Spinal cord (tissue), 10 donors: ENCODE measurements around the gene SH3GL3. TPM values are rescaled to one million over a fixed set of nuclear protein-coding genes. Genes with fewer than 3 reads are reported as not detected.
A peak's percentile ranks its signal among the peaks of the same experiment; 100 is the strongest.

ENCODE experiments used
- DNase-seq, 6 donors: peaks; one replicate each; pipeline versions ENCODE4 v3.0.0 to v3.0.0-alpha.2; 2013 to 2015; ENCODE audit warnings: low spot score in 6 of 6, low read depth in 4 of 6
- H3K27ac ChIP-seq: one replicate; pipeline ENCODE4 v1.5.1; 2013; ENCODE audit warnings: low read depth, low read length, control low read depth
- H3K27me3 ChIP-seq: one replicate; pipeline ENCODE4 v1.6.1; 2013; ENCODE audit warnings: low read length; ENCODE audit not compliant: control insufficient read depth, insufficient read depth
- H3K36me3 ChIP-seq: one replicate; pipeline ENCODE4 v1.6.1; 2013; ENCODE audit warnings: low read length; ENCODE audit not compliant: control insufficient read depth, insufficient read depth
- H3K4me1 ChIP-seq: one replicate; pipeline ENCODE4 v1.6.1; 2013; ENCODE audit warnings: low read length; ENCODE audit not compliant: control insufficient read depth, insufficient read depth
- H3K4me3 ChIP-seq: one replicate; pipeline ENCODE4 v1.5.1; 2013; ENCODE audit warnings: low read depth, low read length, control low read depth
- H3K9me3 ChIP-seq: one replicate; pipeline ENCODE4 v1.6.1; 2013; ENCODE audit warnings: low read length; ENCODE audit not compliant: control insufficient read depth, insufficient read depth
- WGBS: methylation state at CpG from one replicate; pipeline ENCODE4 v1.1.5; 2013; ENCODE audit warnings: missing lambda C conversion rate; ENCODE audit not compliant: insufficient coverage; 5-methylcytosine and 5-hydroxymethylcytosine counted together
- polyA plus RNA-seq, 2 donors: library from polyadenylated mRNA; unstranded; fragments of 120-200 nt; gene quantifications; one replicate each; pipeline ENCODE4 v1.2.1, GENCODE V29; 2013; ENCODE audit not compliant: insufficient read length in 2 of 2
- total RNA-seq, 2 donors: library from RNA; depleted of rRNA in 1 of 2; stranded (reverse); fragments of 120-200 nt in 1 of 2; fragments of >200 nt in 1 of 2; gene quantifications; one replicate each; pipeline versions ENCODE4 v1.2.3 to v1.2.4, GENCODE V29; 2013 to 2014
- donor health status: healthy.

The SH3GL3 gene
- total and polyA plus RNA-seq, 4 donors, result 46.6 to 105 (median 89.5) TPM

DNA sequence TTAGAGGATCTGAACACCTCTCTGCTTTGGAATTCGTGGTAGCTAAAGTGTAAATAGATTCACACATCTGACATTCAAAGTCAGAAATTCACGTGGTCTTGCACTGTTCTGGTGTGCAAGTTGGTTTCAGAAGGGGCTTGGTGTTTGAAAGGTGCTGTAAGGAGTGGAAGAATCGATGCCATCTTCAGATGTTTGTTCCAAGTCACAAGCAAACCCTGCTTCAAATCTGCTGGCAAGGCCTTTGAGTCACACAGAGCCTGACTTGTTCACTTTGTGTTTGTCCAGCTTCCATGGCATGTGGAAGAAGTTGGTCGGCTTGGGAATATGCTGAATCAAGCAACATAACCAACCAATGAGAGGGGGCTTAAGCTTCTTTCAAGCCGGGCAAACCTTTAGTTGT, 44.3 kb downstream of the SH3GL3 start:
- Histone ChIP-seq H3K27ac (no peak overlapping the region), H3K36me3 (no peaks in the 10 kb centered on the region), H3K4me3 (no peak overlapping the region), H3K9me3 (no peaks in the 10 kb centered on the region), H3K27me3 (no peaks in the 10 kb centered on the region), H3K4me1 (no peaks in the 10 kb centered on the region)
- no peak for DNase-seq
- 100% methylated on average over 1 of the region's 5 CpGs for WGBS

DNA sequence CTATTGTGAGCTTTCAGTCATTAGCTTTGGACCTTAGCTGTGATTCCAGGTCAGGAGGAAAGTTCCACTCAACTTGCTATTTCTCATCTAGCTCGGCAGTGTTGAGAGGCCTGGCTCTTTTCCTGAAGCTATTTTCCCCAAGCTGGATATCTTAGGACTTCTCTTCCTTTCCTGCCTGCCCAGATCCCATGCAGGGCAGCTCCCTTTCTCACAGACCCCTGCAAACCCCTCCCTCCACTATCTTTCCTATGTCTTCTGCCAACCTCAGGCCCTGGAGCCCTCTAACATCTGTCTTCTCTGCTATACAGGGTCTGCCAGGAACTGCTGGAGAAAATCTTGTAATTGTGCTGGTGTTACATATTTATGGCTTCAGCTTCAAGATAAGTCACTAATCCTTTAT, 49.6 kb downstream of the SH3GL3 start:
- no peak for DNase-seq
- Histone ChIP-seq H3K4me3 (no peak overlapping the region), H3K27me3 (no peaks in the 10 kb centered on the region), H3K27ac (no peak overlapping the region), H3K36me3 (no peaks in the 10 kb centered on the region), H3K4me1 (no peaks in the 10 kb centered on the region), H3K9me3 (no peaks in the 10 kb centered on the region)
- 75% methylated on average over 1 of the region's 1 CpG for WGBS

DNA sequence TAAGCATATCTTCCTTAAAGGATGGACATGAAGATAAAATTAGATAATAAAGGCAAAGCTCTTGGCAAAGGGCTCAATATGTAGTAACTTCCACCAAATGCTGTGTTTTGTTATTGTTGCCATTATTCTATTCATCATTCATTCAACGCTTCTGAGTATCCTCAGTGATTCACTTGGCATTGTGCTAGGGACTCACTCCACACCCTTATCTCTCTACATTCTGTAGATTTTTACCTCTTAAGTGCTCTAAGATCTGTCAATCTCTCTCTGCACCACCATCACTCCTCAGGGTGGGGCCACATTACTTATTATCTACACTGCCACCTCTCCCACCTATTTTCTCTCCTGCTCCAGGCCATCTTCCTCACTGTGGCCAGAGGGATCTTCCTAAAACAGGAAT, 51.2 kb downstream of the SH3GL3 start:
- Histone ChIP-seq H3K36me3 (no peaks in the 10 kb centered on the region), H3K9me3 (no peaks in the 10 kb centered on the region), H3K27me3 (no peaks in the 10 kb centered on the region), H3K4me3 (no peak overlapping the region), H3K27ac (no peak overlapping the region), H3K4me1 (no peaks in the 10 kb centered on the region)
- DNase-seq, result no peak
- WGBS, result 86% methylated on average over 1 of the region's 1 CpG

DNA sequence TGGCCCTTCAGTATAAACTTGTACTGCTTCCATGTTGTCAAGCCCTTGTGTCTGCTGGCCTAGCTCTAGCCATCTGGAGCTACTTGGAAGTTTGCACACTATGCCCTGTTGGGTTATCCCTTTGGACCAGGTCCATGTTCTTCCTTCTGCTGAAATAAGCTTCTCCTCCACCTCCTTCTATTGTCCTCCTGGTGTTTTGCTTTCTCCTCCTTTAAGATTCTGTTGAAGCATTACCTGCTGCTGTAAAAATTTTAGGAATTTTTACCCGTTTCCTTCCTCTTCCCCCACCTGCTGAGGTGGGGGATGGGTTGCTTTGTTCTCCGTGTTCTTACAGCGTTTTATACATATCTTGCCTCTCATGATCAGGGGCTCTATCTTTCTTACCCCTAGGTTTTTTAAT, 51.7 kb downstream of the SH3GL3 start:
- Histone ChIP-seq H3K4me3 (no peak overlapping the region), H3K9me3 (no peaks in the 10 kb centered on the region), H3K27ac (no peak overlapping the region), H3K27me3 (no peaks in the 10 kb centered on the region), H3K36me3 (no peaks in the 10 kb centered on the region), H3K4me1 (no peaks in the 10 kb centered on the region)
- WGBS, result no CpG with 5 or more reads among the region's 3 CpGs
- DNase-seq, result no peak

DNA sequence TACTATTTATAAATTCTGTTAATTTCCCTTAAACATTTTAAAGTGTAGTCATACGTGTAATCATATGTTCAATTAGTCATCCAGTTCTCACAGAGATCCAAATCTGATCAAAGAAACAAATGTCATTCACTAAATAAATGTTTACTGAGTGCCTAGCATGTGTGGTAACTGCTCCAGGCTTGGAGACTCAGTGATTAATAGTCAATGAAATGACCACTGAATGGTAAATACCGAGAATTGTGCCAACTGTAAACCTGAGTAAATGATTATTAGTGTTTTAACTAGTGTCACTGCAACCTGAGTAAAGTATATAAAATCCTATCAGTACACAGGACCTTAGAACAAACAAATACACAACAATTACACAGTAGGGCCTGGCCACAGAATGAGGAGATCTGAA, 52.3 kb downstream of the SH3GL3 start:
- no CpG with 5 or more reads among the region's 2 CpGs for WGBS

DNA sequence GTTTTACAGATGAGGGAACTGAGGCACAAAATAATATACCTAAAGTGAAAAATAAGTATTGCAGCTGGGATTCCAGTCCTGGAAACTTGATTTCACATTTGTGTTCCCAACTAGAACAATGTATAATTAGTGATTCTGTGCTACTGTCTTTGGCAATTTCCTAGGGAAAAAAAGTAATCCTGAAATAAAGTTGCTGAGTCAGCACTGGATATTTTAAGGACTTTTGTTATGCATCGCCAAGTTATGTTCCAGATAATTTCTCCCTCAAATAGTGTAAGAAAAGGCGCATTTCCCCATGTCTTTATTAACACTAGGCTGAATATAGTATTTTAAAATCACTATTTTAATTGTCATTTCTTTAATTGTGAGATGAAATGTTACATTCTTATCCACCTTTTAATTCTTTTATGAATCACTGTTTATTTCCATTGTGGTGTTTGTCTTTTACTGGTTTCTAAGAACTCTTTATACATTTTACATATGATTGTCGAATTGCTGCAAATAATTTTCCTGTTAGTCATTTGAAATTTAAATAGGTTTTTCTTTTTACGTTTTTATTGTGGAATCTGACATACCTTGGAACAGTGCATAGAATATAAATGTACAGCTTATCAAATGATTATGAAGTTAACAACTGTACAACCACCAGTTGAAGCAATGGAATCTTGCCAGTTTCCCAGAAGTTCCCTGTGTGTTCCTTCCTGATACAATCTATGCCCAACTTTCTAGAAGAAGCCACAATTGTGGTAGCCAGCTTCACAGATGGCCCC, 56.6 kb downstream of the SH3GL3 start:
- Histone ChIP-seq H3K27me3 (no peaks in the 10 kb centered on the region), H3K9me3 (no peaks in the 10 kb centered on the region), H3K4me3 (no peak overlapping the region), H3K36me3 (no peaks in the 10 kb centered on the region), H3K4me1 (peaks cover 5% of the 10 kb centered on the region), H3K27ac (no peak overlapping the region)
- no CpG with 5 or more reads among the region's 4 CpGs for WGBS
- DNase-seq, result no peak

More for the DNA sequence above, 52.3 kb downstream of the SH3GL3 start:
- DNase-seq, result no peak
- H3K4me1 ChIP-seq, result no peaks in the 10 kb centered on the region
- H3K9me3 ChIP-seq, result no peaks in the 10 kb centered on the region
- H3K27me3 ChIP-seq, result no peaks in the 10 kb centered on the region
- H3K4me3 ChIP-seq, result no peak overlapping the region
- no peak overlapping the region for H3K27ac ChIP-seq
- no peaks in the 10 kb centered on the region for H3K36me3 ChIP-seq

DNA sequence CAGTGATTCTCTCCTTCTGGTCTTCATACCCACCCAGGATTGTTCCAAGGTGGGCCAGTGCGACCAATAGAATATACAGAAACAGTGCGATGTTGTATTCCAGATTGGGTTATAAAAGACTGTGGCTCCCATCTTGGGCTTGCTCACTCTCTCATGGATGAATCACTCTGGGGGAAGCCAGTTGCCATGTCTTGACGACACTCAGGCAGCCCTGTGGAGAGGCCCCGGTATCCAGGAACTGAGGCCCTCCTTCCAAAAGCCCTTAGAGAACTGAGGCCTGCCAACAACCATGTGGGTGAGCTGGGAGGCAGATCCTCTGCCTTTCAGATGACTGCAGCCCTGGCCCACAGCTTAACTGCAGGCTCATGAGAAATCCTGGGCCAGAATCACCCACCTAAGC, 57.2 kb downstream of the SH3GL3 start:
- Histone ChIP-seq H3K9me3 (no peaks in the 10 kb centered on the region), H3K27ac (no peak overlapping the region), H3K27me3 (no peaks in the 10 kb centered on the region), H3K36me3 (no peaks in the 10 kb centered on the region), H3K4me3 (no peak overlapping the region), H3K4me1 (peaks cover 5% of the 10 kb centered on the region)
- DNase-seq, result no peak
- 62% methylated on average over 4 of the region's 4 CpGs for WGBS

DNA sequence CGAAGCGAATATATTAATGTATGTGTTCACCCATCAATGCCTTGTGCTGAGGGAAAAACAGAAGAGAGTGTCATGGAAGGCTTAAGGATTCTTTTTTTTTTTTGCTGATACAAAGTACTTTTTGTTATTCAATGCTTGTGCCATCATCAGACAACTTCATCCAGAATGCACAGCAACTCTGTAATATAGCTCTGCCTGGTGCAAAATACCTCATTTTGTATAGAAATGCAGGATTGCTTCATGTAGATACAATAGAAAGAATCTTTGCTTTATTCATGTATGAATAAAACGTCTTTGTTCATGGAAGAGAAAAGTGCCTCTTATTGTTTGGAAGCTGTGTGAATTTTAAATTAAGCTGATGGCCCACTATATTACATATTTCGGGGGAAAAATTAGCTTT, 62.9 kb downstream of the SH3GL3 start:
- peaks cover 10% of the 10 kb centered on the region for H3K4me1 ChIP-seq
- H3K27ac ChIP-seq, result peak overlapping the region; percentile 80
- no peaks in the 10 kb centered on the region for H3K36me3 ChIP-seq
- no peaks in the 10 kb centered on the region for H3K9me3 ChIP-seq
- DNase-seq, result peak in 1 of 6 donors; percentile 32
- H3K27me3 ChIP-seq, result no peaks in the 10 kb centered on the region
- H3K4me3 ChIP-seq, result no peak overlapping the region
- WGBS, result no CpG with 5 or more reads among the region's 4 CpGs

DNA sequence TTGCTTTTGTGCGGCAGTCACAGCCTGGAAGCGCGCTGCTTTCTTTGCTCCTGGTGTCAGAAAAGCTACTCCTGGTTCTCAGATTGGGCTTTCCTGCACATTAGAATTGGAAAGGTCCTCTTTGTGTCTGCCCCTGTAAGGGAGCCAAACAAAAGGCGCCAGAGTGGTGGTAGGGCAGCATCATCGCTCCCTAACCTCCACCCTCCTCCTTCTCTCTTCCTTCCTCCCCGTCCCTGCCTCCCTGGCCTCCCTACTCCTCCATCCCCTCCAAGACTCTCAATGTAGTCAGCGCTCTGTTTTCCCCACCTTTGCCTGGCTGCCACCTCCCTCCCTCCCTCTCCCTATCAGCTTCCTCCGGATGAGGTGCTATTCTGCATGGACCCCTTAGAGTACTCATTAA, 65.3 kb downstream of the SH3GL3 start:
- Histone ChIP-seq H3K27ac (peak overlapping the region; percentile 40), H3K27me3 (no peaks in the 10 kb centered on the region), H3K36me3 (no peaks in the 10 kb centered on the region), H3K4me1 (peaks cover 10% of the 10 kb centered on the region), H3K4me3 (no peak overlapping the region), H3K9me3 (no peaks in the 10 kb centered on the region)
- WGBS, result 42% methylated on average over 7 of the region's 8 CpGs
- peak in 1 of 6 donors; percentile 25 for DNase-seq

DNA sequence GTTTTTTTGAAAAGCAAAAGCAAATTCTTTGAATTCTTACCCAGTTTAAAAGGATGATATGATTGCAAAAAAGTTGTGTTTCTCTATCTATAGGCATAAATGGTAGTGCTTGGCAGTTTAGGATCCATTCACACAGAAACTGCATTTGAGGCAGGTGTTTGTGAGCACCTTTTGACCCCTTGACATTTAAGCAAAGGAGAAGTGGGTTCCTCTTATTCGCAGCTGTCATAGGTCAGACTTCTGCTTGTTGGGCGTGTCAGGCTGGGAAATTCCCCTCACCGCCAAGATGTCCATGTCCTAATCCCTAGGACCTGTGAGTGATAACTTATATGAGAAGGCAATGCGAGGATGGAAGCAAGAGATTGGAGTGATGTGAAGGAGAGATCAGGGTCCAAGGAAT, 67.4 kb downstream of the SH3GL3 start:
- WGBS, result 100% methylated on average over 1 of the region's 4 CpGs
- H3K4me3 ChIP-seq, result no peak overlapping the region
- no peak overlapping the region for H3K27ac ChIP-seq
- H3K36me3 ChIP-seq, result no peaks in the 10 kb centered on the region
- peaks cover 5% of the 10 kb centered on the region for H3K4me1 ChIP-seq
- H3K27me3 ChIP-seq, result no peaks in the 10 kb centered on the region
- no peaks in the 10 kb centered on the region for H3K9me3 ChIP-seq
- DNase-seq, result no peak
